B cell (primary cell): ENCODE data around the gene SLC39A11.

ENCODE experiments used
- CTCF ChIP-seq: fragments of 200-600 bp; IDR thresholded peaks from one replicate; pipeline ENCODE4 v1.8.0; 2022; ENCODE audit warnings: antibody characterized with exemption, mild to moderate bottlenecking
- EZH2 ChIP-seq: IDR thresholded peaks from 2 replicates; pipeline ENCODE4 v1.6.1; 2012; ENCODE audit warnings: borderline replicate concordance, low read depth, mild to moderate bottlenecking, moderate library complexity, low read length; ENCODE audit not compliant: insufficient read depth, poor library complexity, severe bottlenecking

- TF ChIP-seq CTCF (no peak), EZH2 (no peak)
Observed at GRCh38 chr17:72935984-72936383, 156.5 kb downstream of the SLC39A11 start.
